Upper lobe of left lung (tissue), 6 donors: ENCODE measurements around the gene UGT1A5. TPM values are rescaled to one million over a fixed set of nuclear protein-coding genes. Genes with fewer than 3 reads are reported as not detected.

Source experiments
- ATAC-seq, 2 donors: fragments of 200-7000 bp; cut with Tn5 transposase; one replicate each; pipeline ENCODE4 v1.9.1; 2022; ENCODE audit warnings: mild to moderate bottlenecking in 2 of 2, moderate library complexity in 2 of 2; ENCODE audit not compliant: low FRiP score in 2 of 2
- DNase-seq, 2 donors: peaks; one replicate each; pipeline ENCODE4 v3.0.0-alpha.2; 2019 to 2020
- H3K27ac ChIP-seq, 4 donors: fragments of 200-600 bp; sonication (generic); one replicate each; pipeline ENCODE4 v1.5.1; 2016 to 2019
- H3K27me3 ChIP-seq, 4 donors: fragments of 200-600 bp; sonication (generic); one replicate each; pipeline ENCODE4 v1.5.1; 2017 to 2019
- H3K36me3 ChIP-seq, 4 donors: fragments of 200-600 bp; sonication (generic); one replicate each; pipeline ENCODE4 v1.5.1; 2016 to 2019
- H3K4me1 ChIP-seq, 4 donors: fragments of 200-600 bp; sonication (generic); one replicate each; pipeline ENCODE4 v1.5.1; 2018 to 2019
- H3K4me3 ChIP-seq, 4 donors: fragments of 200-600 bp; sonication (generic); one replicate each; pipeline ENCODE4 v1.5.1; 2017 to 2019; ENCODE audit warnings: mild to moderate bottlenecking in 2 of 4, moderate library complexity in 1 of 4
- H3K9me3 ChIP-seq, 4 donors: fragments of 200-600 bp; sonication (generic); one replicate each; pipeline ENCODE4 v1.5.1; 2018 to 2019
- EP300 ChIP-seq, 4 donors: sonication (generic); formaldehyde crosslinking; IDR thresholded peaks; one replicate each; pipeline ENCODE4 v1.5.1; 2017; ENCODE audit warnings: antibody characterized with exemption in 4 of 4, control low read depth in 2 of 4
- POLR2A ChIP-seq, 4 donors: fragments of 450-650 bp; IDR thresholded peaks; one replicate each; pipeline ENCODE4 v1.5.1; 2016 to 2017; ENCODE audit warnings: antibody characterized with exemption in 4 of 4, mild to moderate bottlenecking in 2 of 4
- POLR2AphosphoS5 ChIP-seq, 2 donors: sonication (generic); formaldehyde crosslinking; IDR thresholded peaks; one replicate each; pipeline ENCODE4 v1.5.1; 2017; ENCODE audit warnings: antibody characterized with exemption in 2 of 2
- WGBS, 2 donors: methylation state at CpG; one replicate each; pipeline ENCODE4 v1.1.5; 2017 to 2018; 5-methylcytosine and 5-hydroxymethylcytosine counted together
- total RNA-seq, 6 donors: library from RNA; depleted of rRNA in 4 of 6; stranded (reverse); fragments of >200 nt in 4 of 6; gene quantifications; one replicate each; pipeline versions ENCODE4 v1.1.0 to v1.2.1, GENCODE V29; 2016 to 2021
- TF ChIP-seq, protein P1 (sequence below), 6 experiments: fragments of 450-650 bp in 4 of 6; fragments of 200-600 bp in 2 of 6; sonication (generic) in 2 of 6; IDR thresholded peaks; one replicate each; pipeline ENCODE4 v1.5.1; 2016 to 2019; ENCODE audit warnings: antibody characterized with exemption in 6 of 6
- donor health status: DM: no; HTN: no; CAD: no; lungs with moderate emphysema.
- donor health status: DM: no; HTN: yes; CAD: no; lungs with severe emphysema.

Gene UGT1A5
- total RNA-seq, 6 donors from 2014 or later, result 1.0 TPM; not detected in 5

- Histone ChIP-seq H3K4me3 (no peak overlapping the region), H3K27me3 (no peaks in the 10 kb centered on the region), H3K4me1 (no peaks in the 10 kb centered on the region), H3K27ac (no peak overlapping the region), H3K36me3 (no peaks in the 10 kb centered on the region), H3K9me3 (no peaks in the 10 kb centered on the region)
- TF ChIP-seq POLR2AphosphoS5 (IDR thresholded peaks at IDR 0.05) (no peak), EP300 (IDR thresholded peaks at IDR 0.05) (no peak), POLR2A (IDR thresholded peaks at IDR 0.05) (no peak)
- TF ChIP-seq, protein P1, sequence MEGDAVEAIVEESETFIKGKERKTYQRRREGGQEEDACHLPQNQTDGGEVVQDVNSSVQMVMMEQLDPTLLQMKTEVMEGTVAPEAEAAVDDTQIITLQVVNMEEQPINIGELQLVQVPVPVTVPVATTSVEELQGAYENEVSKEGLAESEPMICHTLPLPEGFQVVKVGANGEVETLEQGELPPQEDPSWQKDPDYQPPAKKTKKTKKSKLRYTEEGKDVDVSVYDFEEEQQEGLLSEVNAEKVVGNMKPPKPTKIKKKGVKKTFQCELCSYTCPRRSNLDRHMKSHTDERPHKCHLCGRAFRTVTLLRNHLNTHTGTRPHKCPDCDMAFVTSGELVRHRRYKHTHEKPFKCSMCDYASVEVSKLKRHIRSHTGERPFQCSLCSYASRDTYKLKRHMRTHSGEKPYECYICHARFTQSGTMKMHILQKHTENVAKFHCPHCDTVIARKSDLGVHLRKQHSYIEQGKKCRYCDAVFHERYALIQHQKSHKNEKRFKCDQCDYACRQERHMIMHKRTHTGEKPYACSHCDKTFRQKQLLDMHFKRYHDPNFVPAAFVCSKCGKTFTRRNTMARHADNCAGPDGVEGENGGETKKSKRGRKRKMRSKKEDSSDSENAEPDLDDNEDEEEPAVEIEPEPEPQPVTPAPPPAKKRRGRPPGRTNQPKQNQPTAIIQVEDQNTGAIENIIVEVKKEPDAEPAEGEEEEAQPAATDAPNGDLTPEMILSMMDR (IDR thresholded peaks at IDR 0.05), result no peak
- ATAC-seq (no peak), DNase-seq (peak in 1 of 2 donors; percentile 79)
- whole genome bisulfite sequencing, 2 donors, result 92% methylated on average over 35 to 42 of the region's 44 CpGs
These were observed 42.3 kb downstream of the UGT1A5 start for GRCh38 chr2:233754872-233755611.

DNA sequence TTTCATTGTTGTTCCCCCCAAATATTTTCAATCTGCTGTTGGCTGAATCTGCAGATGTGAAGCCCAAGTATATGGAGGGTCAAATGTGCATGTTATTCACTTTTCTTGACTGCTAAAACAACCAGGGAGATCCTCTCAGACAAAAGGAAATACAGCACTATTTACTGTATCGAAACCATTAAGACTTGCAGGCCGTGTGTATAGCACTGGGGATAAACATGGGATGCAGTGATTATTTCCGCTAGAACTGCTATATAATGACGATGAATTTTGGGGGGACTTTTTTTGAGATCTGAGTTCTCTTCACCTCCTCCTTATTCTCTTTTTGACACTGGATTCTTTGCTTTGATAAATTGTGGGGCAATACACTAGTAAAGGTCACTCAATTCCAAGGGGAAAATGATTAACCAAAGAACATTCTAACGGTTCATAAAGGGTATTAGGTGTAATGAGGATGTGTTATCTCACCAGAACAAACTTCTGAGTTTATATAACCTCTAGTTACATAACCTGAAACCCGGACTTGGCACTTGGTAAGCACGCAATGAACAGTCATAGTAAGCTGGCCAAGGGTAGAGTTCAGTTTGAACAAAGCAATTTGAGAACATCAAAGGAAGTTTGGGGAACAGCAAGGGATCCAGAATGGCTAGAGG, 43.8 kb downstream of the UGT1A5 start:
- no peaks in the 10 kb centered on the region for H3K27me3 ChIP-seq
- H3K27ac ChIP-seq, result no peak overlapping the region
- ATAC-seq (no peak), DNase-seq (no peak)
- no peak for TF ChIP-seq EP300 (IDR thresholded peaks at IDR 0.05)
- TF ChIP-seq, protein P1 (IDR thresholded peaks at IDR 0.05), result no peak
- TF ChIP-seq POLR2AphosphoS5 (IDR thresholded peaks at IDR 0.05), result no peak
- no peak for TF ChIP-seq POLR2A (IDR thresholded peaks at IDR 0.05)
- no peaks in the 10 kb centered on the region for H3K36me3 ChIP-seq
- WGBS, 2 donors, result 60 to 65% methylated on average over 7 of the region's 7 CpGs
- H3K9me3 ChIP-seq, result no peaks in the 10 kb centered on the region
- H3K4me1 ChIP-seq, result no peaks in the 10 kb centered on the region
- no peak overlapping the region for H3K4me3 ChIP-seq

DNA sequence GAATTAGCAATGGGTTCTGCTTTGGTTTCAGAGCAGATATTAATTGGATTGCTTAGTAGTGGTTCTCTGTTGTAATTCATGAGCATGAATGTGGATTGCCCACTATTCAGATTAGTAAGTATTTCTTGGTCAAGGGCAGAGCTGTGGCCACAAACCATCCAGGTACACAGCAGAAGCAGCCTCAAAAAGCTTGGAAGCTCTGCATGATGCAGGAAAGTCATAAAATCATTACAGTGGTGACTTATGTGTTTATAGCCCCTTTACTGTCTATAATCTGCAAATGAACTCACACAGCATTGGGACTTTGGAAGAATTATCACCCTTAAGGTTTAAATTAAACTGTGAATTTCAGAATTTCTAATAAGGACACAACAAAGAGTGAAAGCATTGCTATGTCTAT, 45.4 kb downstream of the UGT1A5 start:
- no peak for ATAC-seq

GRCh38 chr2:233758849-233759248, 46.1 kb downstream of the UGT1A5 start:
- Histone ChIP-seq H3K36me3 (no peaks in the 10 kb centered on the region), H3K27ac (no peak overlapping the region), H3K4me3 (no peak overlapping the region), H3K27me3 (no peaks in the 10 kb centered on the region), H3K9me3 (no peaks in the 10 kb centered on the region), H3K4me1 (no peaks in the 10 kb centered on the region)
- DNase-seq (no peak), ATAC-seq (no peak)
- WGBS, 2 donors, result 92 to 93% methylated on average over 2 of the region's 2 CpGs
- no peak for TF ChIP-seq POLR2A (IDR thresholded peaks at IDR 0.05)
- TF ChIP-seq, protein P1 (IDR thresholded peaks at IDR 0.05), result no peak
- no peak for TF ChIP-seq EP300 (IDR thresholded peaks at IDR 0.05)
- TF ChIP-seq POLR2AphosphoS5 (IDR thresholded peaks at IDR 0.05), result no peak

More for the DNA sequence above, 45.4 kb downstream of the UGT1A5 start:
- H3K4me3 ChIP-seq, result no peak overlapping the region
- no peaks in the 10 kb centered on the region for H3K27me3 ChIP-seq
- H3K4me1 ChIP-seq, result no peaks in the 10 kb centered on the region
- no peaks in the 10 kb centered on the region for H3K9me3 ChIP-seq
- no peaks in the 10 kb centered on the region for H3K36me3 ChIP-seq
- no peak overlapping the region for H3K27ac ChIP-seq
- TF ChIP-seq EP300 (IDR thresholded peaks at IDR 0.05), result no peak
- TF ChIP-seq, protein P1 (IDR thresholded peaks at IDR 0.05), result no peak
- TF ChIP-seq POLR2AphosphoS5 (IDR thresholded peaks at IDR 0.05), result no peak
- TF ChIP-seq POLR2A (IDR thresholded peaks at IDR 0.05), result no peak
- no peak for DNase-seq
